HepG2 (cell line): ENCODE data around the gene THSD4.

Experiments
- CREM ChIP-seq, 2 experiments: sonication (generic) in 1 of 2; formaldehyde crosslinking in 1 of 2; IDR thresholded peaks; 2 replicates each; pipeline versions ENCODE4 v1.4.0 to v1.6.1; 2016 to 2020; ENCODE audit warnings: antibody characterized with exemption in 1 of 2, mild to moderate bottlenecking in 1 of 2, missing genetic modification reagents in 1 of 2
- EED ChIP-seq: sonication (generic); formaldehyde crosslinking; IDR thresholded peaks from 2 replicates; pipeline ENCODE4 v1.5.0; 2020; ENCODE audit warnings: mild to moderate bottlenecking, missing genetic modification reagents
- GABPB1 ChIP-seq: IDR thresholded peaks from 2 replicates; pipeline ENCODE4 v1.6.1; 2016; ENCODE audit warnings: mild to moderate bottlenecking, missing genetic modification reagents, moderate library complexity, missing compliant biosample characterization

- no peak for TF ChIP-seq EED
- TF ChIP-seq GABPB1 (CRISPR knock-in tag): no peak
- no peak for TF ChIP-seq CREM (IDR thresholded peaks at IDR 0.05)
- TF ChIP-seq CREM (CRISPR knock-in tag; IDR thresholded peaks at IDR 0.05): no peak
Measured at GRCh38 chr15:71471347-71471746, 356.1 kb downstream of the THSD4 start.
